Measurements from ENCODE around the gene CFP.

The CFP gene

GRCh38 chrX:47597222-47597621, 32.5 kb downstream of the CFP start:
- no peak for DNase-seq

- DNase-seq = no peak
These were observed 33.5 kb downstream of the CFP start for GRCh38 chrX:47596256-47596655.

- no peak for DNase-seq
These were observed 33.9 kb downstream of the CFP start for GRCh38 chrX:47595716-47596251.

DNA sequence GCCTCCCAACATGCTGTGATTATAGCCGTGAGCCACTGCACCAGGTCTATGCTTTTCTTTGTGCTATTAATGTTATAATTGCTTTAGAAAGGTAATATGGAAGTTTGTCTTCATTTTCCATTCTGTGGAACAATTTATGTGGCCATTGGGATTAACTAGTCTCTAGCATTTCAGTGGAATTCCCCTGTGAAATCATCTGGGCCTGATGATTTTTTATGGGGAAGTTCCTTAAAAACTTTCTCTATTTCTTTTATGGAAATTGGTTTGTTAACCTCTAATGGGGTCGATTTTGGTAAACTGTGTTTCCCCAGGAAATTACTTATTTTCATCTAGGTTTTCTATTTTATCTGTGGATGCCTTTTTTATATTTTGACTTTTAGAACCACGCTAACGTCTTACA, 36.2 kb downstream of the CFP start:
- no peak for DNase-seq

DNA sequence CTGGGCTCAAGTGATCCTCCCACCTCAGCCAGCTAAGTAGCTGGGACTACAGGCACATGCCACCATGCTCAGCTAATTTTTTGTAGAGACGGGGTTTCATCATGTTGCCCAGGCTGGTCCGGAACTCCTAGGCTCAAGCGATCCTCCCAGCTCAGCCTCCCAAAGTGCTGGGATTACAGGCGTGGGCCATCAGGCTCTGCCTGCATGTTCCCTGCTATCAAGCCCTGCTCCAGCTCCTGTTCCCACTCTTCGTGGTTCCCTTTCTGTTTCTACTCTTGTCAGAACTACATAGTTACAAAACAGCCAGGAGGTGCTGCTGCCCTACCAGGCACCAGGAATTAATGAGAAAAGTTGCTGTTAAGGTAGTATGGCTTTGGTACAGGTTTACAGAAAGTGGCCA, 38.7 kb downstream of the CFP start:
- no peak for DNase-seq

- no peak for DNase-seq
These were observed 41.6 kb downstream of the CFP start for GRCh38 chrX:47587906-47588735.

GRCh38 chrX:47587091-47587891, 42.4 kb downstream of the CFP start:
- no peak for DNase-seq

- DNase-seq = no peak
These were observed 43.5 kb downstream of the CFP start for GRCh38 chrX:47586043-47586787.

DNA sequence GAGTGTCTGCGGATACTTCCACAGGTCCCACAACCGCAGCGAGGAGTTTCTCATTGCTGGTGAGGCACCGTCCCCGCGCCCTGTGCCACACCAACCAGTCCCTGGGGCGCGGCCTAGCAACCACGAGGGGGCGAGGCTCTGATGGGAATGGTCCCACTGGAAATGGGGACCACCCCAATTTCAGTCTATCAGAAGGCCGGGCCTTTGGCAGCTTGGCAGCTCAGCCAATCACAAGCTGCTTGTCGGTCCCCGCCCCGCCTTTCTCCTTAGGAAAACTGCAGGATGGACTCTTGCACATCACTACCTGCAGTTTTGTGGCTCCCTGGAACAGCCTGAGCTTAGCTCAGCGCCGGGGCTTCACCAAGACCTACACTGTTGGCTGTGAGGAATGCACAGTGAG, 44.5 kb downstream of the CFP start:
- DNase-seq = no peak

DNA sequence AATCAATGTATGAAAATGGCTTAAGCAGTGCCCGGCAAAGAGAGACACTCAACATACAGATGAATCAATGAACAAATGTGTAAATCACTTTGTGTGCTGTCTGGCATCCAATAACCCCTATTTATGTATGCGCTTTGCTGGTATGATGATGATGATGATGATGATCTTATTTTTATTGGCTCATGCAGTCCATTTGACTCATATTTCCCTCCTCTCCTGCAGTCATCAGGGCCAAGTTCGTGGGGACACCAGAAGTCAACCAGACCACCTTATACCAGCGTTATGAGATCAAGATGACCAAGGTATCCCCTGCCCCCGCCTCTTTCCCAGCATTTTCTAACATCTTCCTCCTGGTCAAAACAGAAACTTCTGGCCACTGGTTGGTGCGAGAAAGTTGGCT, 45.0 kb downstream of the CFP start:
- DNase-seq = no peak

DNA sequence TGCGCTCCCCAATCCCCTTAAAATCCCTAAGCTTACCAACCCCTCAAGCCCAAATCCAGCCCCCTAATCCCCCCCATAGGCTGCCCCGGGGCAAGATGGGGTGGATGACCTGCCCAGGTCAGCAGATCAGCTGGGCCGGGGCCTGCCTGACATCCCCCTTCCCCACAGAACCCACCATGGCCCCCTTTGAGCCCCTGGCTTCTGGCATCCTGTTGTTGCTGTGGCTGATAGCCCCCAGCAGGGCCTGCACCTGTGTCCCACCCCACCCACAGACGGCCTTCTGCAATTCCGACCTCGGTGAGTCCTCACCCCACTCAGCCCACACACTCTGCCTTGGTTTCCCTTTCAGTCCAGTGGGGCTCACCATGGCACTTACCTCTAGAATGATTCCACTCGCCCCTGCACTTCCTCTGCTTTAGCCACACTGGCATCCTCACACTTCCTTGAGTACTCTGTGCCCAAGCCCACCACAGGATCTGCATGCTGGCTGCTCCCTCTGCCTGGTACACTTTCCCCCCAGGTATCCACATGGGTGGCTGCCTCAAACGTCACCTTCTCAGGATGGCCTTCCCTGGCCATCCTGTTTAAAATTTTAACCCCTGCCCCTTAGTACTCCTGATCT, 46.4 kb downstream of the CFP start:
- no peak for DNase-seq

DNA sequence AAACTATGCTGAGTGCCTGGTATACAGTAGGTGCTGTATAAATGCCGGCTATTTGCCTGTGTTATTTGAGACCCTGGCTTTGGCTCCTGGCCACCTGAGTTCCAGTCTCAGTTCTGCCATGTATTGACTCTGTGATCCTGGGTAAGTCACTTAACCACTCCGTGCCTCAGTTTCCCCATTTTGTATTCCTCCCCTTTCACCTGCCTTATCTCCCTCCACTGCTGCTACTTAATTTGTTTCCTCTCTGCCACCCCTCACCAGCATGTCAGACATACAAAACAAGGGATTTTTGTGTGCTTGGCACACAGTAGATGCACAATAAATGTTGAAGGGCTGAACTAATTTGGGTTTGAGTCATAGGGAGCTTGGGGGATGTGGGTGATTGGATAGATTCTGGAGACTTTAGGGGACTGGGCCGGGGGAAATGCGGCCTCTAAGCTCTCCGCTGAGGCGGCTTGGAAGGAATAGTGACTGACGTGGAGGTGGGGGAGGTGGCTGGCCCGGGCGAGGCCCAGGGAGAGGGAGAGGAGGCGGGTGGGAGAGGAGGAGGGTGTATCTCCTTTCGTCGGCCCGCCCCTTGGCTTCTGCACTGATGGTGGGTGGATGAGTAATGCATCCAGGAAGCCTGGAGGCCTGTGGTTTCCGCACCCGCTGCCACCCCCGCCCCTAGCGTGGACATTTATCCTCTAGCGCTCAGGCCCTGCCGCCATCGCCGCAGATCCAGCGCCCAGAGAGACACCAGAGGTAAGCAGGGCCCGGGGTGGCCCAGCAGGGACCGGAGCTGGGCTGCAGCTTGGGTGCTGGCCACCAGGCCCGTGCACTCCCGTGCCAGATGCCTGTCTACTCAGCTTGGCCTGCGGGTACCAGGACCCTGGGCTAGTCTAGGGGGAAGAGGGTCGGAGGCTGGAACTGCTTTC, 47.7 kb downstream of the CFP start, which contains the start of gene TIMP1:
Gene TIMP1, plus strand, starts transcription at position 706 of the 917 bp plus-strand sequence. CDS start 980 bp downstream, outside the sequence.
- DNase-seq = peak; percentile 90

DNA sequence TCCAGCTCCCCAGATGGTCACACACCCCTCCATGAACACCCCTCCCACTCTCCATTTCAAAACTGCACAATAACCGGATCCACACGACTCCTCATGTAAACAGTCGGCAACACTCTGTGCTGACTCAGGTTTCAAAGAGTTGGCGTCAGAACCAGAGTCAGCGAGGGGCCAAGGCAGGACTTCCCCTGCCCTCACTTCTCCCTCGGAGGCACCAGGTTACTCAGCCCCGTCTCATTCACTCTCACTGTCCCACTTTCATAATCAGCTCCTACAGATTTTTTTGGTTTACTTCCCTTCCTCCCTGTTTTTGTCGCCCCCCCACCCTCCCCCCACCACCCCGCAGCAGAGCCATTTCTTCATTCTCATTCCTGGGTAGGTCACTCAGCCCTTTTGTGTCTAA, 50.2 kb downstream of the CFP start:
- DNase-seq = peak; percentile 61

GRCh38 chrX:47578692-47579091, 51.0 kb downstream of the CFP start:
- DNase-seq = no peak

- no peak for DNase-seq
These were observed 51.8 kb downstream of the CFP start for GRCh38 chrX:47577901-47578300.

DNA sequence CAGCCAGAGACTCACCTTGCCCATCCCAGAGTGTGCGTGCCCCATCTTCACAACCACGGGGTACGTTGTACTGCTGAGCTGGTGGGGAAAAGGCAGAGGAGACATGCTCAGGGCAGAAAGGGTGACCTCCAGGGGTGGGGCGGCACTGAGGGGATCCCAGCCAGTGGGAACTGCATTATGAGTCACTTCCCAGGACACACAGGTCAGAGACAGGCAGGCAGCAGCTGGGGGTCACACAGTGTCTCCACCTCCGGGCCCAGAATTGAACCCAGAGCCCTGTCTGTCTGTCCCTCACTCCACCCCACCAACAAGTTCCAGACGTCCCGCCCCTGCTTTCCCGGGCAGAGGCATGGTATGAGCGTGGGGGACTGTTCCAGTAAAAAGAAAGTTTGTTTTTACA, 52.3 kb downstream of the CFP start:
- no peak for DNase-seq

- DNase-seq = no peak
These were observed 53.5 kb downstream of the CFP start for GRCh38 chrX:47576021-47576898.

DNA sequence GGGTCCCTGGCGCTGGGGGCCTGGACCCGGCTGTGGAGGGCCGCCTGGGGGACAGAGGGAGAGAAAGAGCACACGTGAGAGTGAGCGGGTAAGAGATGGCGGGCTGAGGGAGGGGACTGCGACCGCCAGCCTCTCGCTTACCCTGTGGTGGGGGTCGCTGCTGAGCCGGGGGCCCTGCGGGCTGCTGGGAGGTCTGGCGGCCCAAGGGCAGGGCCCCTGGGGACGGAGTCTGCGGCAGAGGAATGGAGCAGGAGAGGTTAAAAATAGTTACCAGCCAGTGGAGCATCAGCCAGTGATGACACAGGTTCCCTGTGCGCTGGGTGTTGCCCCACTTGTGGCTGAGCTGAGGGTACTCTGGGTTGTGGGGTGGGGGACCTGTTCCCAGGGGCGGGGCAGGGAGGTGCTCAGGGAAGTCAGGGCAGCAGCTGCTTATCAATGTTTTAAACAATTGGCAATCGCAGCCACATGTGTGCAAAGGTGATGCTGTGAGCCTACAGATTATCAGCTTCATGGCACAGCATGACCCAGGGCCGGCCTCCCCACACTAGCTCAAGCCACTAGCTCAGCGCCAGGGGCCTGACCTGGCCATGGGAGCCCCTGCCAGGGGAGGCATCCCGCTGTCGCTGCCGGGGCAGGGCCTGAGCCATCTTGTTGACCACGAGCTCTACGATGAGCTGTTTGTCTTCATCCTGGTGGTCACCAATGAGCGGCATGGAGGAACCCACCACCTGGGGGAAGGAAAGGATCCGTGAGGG, 55.0 kb downstream of the CFP start:
- DNase-seq = no peak

GRCh38 chrX:47574076-47574546, 55.6 kb downstream of the CFP start:
- no peak for DNase-seq
